ENCODE measurements around the gene KDM3B.
A peak's percentile ranks its signal among the peaks of the same experiment; 100 is the strongest.
"Not testable (repeated sequence)": the region's sequence is repeated elsewhere in the genome, so short reads cannot be mapped to it uniquely, and the experiment has no call there.

The KDM3B gene

DNA sequence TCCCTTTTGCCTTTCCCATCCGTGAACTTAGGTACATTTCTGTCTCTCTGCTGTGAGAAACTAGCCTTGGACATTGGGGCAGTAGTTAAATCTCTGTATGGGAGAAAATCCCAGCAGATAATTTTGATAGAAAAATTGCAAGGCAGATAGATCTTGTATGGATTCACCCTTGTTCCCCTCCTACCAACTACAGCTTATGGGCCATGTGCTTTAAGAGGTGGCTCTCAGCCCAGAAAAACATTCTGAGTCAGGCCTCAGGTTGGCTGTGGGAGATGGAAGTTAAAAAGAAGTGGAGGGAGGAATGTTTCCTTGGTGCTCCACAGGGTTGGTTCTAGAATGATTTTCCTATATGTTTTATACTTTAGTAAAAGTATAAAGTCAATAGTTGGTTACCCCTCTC, 1.4 kb upstream of the KDM3B start:
- DNase-seq = peak; percentile 76

- DNase-seq = no peak
These were observed 968 bp upstream of the KDM3B start for GRCh38 chr5:138351517-138351916.

DNA sequence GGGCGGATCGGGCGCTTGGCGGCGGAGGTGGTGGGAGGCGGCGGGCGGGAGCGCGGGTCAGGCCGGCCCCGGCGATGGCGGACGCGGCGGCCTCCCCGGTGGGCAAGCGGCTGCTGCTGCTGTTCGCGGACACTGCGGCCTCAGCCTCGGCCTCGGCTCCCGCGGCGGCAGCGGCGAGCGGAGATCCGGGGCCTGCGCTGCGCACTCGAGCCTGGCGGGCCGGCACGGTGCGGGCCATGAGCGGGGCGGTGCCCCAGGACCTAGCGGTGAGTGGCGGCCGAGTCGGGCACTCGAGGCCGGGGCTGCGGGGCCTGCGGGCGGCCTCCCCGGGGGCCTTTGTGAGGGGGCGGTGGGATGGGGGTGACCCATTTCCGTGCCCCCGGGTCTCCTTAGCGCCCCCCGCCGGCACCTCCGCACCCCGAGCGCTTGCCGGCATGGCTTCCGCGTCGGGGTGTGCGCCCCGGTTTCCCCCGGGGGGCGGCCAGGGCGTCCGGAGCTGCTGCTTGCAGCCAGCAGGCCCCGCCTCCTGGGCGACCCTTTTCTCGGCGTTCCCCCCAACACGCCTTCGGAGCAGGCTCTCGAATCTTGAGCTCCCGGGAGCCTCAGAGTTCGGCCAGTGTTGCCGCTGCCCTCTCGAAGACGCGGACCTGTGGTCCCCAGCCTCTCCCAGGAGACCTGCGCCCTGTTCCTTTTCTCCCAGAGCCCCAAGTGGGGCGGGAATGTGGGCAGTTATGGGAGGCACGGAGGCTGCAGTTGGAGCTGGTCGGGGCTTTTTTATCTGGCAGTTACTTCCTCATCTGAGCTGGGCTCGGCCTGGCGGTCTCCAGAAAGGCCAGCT, 456 bp downstream of the KDM3B start:
- peak; percentile 66 for DNase-seq

DNA sequence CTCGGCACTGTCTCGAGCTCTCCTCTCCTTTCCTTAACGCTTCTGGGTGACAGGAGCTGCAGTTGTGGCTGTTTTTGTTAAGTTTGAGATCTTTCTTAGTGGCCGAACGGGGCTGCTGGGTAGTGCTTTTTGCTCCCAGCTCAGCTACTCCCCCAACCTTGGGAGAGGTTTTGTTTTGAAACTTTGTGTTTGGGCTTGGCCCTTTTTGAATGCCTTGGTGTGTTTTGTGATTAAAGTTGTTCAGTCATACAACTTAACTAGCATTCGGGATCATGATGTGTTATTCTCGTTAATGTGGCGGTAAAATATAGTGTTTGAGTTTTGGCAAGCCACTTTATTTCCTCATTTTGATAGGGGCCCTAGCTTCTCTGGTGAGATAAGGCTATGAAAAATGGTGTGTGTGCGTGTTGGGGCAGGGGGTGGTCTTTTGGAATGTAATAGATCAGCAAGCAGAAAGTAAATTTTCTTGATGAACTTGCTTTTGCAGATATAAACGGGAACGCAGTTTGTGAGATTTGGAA, 1.1 kb downstream of the KDM3B start:
- no peak for DNase-seq

GRCh38 chr5:138354387-138354786, 1.9 kb downstream of the KDM3B start:
- DNase-seq = no peak

DNA sequence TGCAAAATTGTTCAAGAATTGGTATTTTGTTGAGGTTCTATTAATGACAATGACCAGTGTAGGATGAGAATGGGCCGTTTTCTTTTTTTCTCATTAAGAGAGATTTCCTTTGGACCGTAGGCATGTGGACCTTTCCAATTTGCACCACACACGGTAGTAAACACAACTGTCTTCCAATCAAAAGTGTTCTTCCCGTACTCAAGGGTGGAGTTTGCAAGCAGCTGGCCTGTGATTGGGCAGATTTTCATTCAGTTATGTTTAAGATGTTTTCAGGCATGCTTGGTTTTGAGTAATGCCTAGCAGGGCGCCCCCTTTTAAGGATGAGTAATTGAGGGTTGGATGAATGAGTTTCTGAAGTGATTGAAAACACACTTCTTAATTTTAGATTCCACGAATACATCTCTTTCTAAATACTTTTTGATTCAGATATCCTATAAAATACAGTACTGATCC, 2.5 kb downstream of the KDM3B start:
- peak; percentile 79 for DNase-seq

DNA sequence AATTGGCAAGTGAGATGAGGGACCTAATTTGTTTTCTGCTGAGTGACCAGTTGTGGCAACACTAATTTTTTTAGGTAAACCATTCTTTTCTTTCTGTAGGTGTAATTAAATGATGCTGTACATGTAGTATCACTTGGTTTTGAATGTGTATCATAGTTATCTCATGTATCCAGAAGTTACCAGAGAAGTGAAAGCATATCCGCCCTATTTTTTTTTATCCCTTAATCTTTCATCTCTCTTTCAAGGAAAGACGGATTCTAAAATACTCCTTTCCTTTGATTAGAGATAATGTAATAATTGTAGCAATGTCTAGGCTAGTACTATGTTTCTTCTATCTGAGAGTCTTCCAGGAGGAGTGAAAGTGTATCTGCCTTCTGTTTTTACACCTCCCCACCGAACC, 7.1 kb downstream of the KDM3B start:
- DNase-seq = no peak

DNA sequence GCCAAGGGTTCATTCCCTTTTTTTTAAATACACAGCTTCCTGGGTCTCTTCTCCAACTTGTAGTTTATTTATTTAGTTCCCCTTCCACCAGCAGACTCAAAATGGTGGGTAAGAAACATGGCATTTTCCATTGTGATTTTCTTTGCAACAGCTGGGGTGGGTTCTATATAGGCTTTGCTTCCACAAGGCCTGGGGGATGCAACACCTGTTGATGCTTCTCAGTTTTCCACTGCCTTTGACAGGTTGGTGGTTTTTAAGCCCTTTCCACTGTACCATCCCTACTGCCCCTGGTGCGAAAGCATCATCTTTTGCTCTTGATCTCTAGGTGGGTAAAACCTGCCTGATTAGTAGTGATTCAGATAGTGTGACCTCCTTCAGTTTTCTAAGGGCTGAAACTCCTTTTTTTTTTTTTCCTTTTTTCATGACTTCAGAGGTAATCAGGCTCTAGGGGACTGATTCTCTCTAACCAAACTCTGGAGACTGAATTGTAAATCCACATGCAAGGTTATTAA, 8.5 kb downstream of the KDM3B start:
- DNase-seq = no peak

DNA sequence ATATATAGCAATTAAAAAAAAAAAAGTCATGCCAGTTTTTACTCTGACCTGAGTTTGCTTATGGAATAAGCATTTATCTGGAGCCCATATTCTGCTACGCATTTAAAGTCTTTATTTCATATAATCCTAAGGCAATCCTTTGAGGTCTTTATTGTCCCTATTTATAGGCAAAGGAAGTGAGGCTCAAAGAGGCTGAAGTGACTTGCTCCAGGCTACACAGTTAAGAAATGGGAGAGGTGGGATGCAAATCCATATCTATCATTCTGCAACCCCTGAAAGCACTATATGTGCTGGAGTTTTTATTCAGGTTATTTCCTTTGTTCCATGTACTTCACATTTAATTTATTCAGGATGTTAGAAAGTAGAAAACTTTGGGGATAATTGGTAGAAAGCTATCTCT, 12.1 kb downstream of the KDM3B start:
- no peak for DNase-seq

DNA sequence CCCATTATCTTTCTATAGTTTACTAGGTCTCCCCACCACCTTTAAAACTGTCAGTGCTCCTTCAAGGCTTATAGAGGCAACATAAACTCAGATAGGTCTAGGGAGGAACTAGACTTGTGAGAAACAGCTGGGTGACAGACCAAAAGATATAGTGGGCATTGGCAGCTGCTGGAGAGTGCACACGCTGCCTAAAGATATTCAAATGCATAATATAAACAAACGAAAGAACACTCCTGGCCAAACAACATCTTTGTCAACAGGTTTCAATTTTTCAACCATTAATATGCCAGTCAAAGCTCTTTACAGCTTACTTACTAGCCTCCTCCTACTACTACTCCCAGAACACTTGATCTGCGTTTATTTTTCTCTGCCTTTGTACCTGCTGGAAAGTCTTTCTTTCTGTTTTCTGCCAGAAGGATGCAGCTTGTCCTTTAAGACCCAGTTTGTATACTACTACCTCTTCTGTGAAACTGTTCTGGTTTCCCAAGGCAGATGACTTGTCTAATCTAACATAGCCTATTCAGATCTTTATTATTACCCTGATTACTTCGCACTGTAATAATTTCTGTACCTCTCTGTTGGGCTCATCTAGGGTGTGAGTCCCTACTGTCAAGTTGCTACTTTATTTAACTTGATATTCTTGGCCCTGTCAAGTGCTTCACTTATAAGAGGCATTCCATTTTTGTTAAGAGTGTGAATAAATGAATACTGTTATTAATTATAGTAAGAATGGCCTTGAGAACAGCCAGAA, 14.3 kb downstream of the KDM3B start:
- no peak for DNase-seq

DNA sequence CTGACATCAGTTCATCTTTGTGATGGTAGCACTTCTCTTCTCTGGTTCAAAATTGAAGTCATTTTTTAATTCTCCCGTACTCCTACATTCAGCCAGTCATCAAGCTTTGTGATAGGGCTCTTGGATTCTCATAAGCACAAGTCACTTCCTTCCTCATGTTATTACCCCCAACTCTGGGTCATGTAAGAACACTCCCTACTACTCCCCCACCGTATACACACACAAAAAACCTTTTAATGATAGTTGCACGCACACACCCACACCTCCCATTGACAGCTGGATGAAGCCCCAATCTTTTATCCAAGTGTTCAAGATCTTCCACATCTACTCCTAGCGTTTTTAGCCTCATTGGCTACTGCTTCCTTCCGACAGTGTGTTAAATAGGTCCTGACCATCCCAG, 16.8 kb downstream of the KDM3B start:
- no peak for DNase-seq

GRCh38 chr5:138369706-138370105, 17.2 kb downstream of the KDM3B start:
- DNase-seq = no peak

DNA sequence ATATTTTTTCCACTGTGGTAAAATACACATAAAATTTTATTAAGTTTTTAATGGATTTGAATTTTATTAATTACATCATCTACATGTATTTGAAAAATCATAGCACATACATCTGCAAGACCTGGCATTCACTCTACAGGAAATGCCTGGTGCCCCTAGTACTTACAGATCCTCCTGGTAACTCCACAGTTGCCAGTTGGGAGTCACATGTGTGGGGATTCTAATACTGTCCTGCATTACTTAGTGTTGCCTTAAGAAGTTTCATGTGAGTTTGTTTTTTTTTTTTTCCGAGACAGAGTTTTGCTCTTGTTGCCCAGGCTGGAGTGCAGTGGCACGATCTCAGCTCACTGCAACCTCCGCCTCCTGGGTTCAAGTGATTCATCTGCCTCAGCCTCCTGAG, 18.1 kb downstream of the KDM3B start:
- DNase-seq = no peak

GRCh38 chr5:138371454-138371853, 19.0 kb downstream of the KDM3B start:
- no peak for DNase-seq

- DNase-seq = no peak
These were observed 19.7 kb downstream of the KDM3B start for GRCh38 chr5:138372225-138372624.

DNA sequence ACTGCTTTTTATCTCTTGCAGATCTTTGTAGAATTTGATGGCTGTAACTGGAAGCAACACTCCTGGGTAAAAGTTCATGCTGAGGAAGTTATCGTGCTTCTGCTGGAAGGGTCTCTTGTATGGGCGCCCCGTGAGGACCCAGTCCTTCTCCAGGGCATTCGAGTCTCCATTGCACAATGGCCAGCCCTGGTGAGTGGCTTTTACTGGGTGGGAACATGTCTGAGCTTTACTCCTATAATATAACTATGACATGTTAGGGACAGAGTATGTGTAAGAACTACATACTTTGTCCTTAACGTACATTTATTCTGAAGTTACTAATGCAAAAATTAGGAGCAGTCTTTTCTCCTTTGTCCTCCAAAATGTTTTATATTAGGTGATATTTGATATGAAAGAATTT, 20.2 kb downstream of the KDM3B start:
- DNase-seq = no peak

DNA sequence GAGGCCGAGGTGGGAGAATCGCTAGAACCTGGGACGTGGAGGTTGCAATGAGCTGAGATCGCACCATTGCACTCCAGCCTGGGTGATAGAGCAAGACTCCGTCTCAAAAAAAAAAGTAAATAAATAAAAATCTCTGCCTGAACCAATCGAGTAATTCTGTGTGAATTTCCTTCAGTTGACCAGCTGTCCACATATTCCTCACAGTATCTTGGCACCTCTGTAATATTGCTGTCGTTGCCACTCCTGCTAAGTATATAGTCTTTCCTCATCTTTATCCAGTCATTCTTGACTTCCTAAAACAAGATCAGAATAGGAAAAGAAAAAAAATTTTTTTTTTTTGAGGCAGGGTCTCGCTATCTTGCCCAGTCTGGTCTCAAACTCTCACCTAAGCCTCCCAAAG, 29.9 kb downstream of the KDM3B start:
- DNase-seq = no peak

DNA sequence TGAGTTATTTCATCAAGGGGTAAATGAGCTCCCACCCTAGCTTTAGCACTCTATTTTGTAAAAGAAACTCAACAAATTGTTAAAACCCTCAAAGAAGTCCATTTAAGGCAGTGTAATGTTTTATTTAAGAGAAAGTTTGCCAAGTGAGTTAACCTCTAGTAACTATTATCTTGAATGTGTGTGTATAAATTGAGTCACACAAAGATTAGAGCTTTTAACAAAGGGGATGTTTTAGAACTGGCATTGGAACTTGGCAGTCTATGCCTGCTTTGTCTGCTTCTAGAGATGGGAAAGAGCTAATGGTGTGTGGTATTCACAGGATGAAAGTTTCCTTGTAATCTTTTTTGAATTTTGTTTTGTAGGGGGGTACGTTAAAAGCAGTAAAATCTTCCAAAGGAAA, 33.2 kb downstream of the KDM3B start:
- DNase-seq = no peak

DNA sequence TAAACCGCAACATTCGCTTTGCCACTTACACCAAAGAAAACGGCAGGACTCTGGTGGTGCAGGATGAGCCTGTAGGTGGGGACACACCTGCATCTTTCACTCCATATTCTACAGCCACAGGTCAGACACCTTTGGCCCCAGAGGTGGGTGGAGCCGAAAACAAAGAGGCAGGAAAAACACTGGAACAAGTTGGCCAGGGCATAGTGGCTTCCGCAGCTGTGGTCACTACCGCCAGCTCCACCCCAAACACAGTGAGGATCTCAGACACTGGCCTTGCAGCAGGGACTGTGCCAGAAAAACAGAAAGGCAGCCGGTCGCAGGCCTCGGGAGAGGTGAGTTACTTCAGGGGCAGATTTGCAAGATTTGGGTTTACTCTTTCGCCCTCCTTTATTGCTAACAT, 33.8 kb downstream of the KDM3B start:
- no peak for DNase-seq

GRCh38 chr5:138389332-138389731, 36.8 kb downstream of the KDM3B start:
- DNase-seq = no peak

GRCh38 chr5:138389911-138390310, 37.4 kb downstream of the KDM3B start:
- not testable (repeated sequence) for DNase-seq

- no peak for DNase-seq
These were observed 39.4 kb downstream of the KDM3B start for GRCh38 chr5:138391859-138392386.

DNA sequence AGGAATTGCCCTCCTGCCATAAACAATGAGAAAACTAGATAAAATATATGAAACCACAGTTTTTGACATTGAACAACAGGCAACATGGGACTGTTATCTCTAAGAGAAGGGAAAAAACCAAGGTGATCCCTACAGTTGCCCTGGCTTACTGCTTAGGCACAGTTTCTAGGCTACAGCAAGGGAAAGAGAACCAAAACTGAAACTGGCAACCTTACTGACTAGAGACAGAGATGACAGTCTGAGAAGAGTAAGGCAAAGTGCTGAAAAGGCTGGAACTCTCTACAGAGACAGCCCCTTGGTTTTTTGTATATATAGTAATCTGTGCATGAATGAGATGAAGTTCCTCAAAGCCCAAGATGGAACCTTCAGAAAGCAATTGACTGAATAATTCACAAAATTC, 50.2 kb downstream of the KDM3B start:
- DNase-seq = no peak

Measured in fibroblast of skin of back (primary cell).